A549 (cell line): ENCODE results near the gene PLTP. TPM values are rescaled to one million over a fixed set of nuclear protein-coding genes. Genes with fewer than 3 reads are reported as not detected.

Experiments
- ATOH8 ChIP-seq: fragments of 250-450 bp; sonication (Bioruptor Pico); IDR thresholded peaks from 2 replicates; pipeline ENCODE4 v1.5.0; 2020; ENCODE audit warnings: low read depth, mild to moderate bottlenecking, moderate library complexity
- BHLHE40 ChIP-seq: IDR thresholded peaks from 2 replicates; pipeline ENCODE4 v1.6.1; 2012; ENCODE audit warnings: low read depth, low read length, inconsistent platforms
- CBX2 ChIP-seq: fragments of 200-600 bp; sonication (generic); IDR thresholded peaks from 2 replicates; pipeline ENCODE4 v1.6.1; 2016; ENCODE audit warnings: low read depth, mild to moderate bottlenecking, borderline replicate concordance
- CBX8 ChIP-seq: fragments of 200-600 bp; sonication (generic); IDR thresholded peaks from 2 replicates; pipeline ENCODE4 v1.6.1; 2016
- CEBPB ChIP-seq, 2 experiments: fragments of >200 bp in 1 of 2; sonication (Bioruptor Twin) in 1 of 2; formaldehyde crosslinking in 1 of 2; IDR thresholded peaks; 2 replicates each; pipeline ENCODE4 v1.6.1; 2012 to 2016
- EP300 ChIP-seq, 2 experiments: fragments of >200 bp; sonication (Bioruptor Twin); formaldehyde crosslinking; IDR thresholded peaks; 2 replicates in 1 of 2; 3 replicates in 1 of 2; pipeline ENCODE4 v1.6.1; 2016 to 2017
- ESRRA ChIP-seq: fragments of 150-350 bp; IDR thresholded peaks from 2 replicates; pipeline ENCODE4 v1.6.1; 2014; ENCODE audit warnings: mild to moderate bottlenecking, low read length, borderline replicate concordance
- FOSB ChIP-seq: fragments of 250-450 bp; sonication (Bioruptor Pico); IDR thresholded peaks from 2 replicates; pipeline ENCODE4 v1.5.0; 2020; ENCODE audit warnings: mild to moderate bottlenecking, moderate library complexity
- FOSL2 ChIP-seq, 2 experiments: fragments of 450-650 bp in 1 of 2; fragments of >200 bp in 1 of 2; sonication (Bioruptor Twin) in 1 of 2; formaldehyde crosslinking; IDR thresholded peaks; 2 replicates each; pipeline versions ENCODE4 v1.5.0 to v1.6.1; 2016 to 2020; ENCODE audit warnings: mild to moderate bottlenecking in 1 of 2, moderate library complexity in 1 of 2
- FOXS1 ChIP-seq: fragments of 250-450 bp; sonication (Bioruptor Pico); IDR thresholded peaks from 2 replicates; pipeline ENCODE4 v1.5.0; 2020; ENCODE audit warnings: mild to moderate bottlenecking, moderate library complexity
- GATA3 ChIP-seq: IDR thresholded peaks from 2 replicates; pipeline ENCODE4 v1.6.1; 2012; ENCODE audit warnings: borderline replicate concordance
- HDAC2 ChIP-seq: fragments of 200-600 bp; sonication (generic); IDR thresholded peaks from 2 replicates; pipeline ENCODE4 v1.6.1; 2016
- HEYL ChIP-seq: fragments of 250-450 bp; sonication (Bioruptor Pico); IDR thresholded peaks from 2 replicates; pipeline ENCODE4 v1.8.0; 2021; ENCODE audit warnings: mild to moderate bottlenecking, moderate library complexity
- HMGXB4 ChIP-seq: fragments of 250-450 bp; sonication (Bioruptor Pico); IDR thresholded peaks from 2 replicates; pipeline ENCODE4 v1.5.0; 2021; ENCODE audit warnings: mild to moderate bottlenecking, moderate library complexity, borderline replicate concordance
- HOXB13 ChIP-seq: fragments of 250-450 bp; sonication (Bioruptor Pico); IDR thresholded peaks from 2 replicates; pipeline ENCODE4 v1.5.0; 2020; ENCODE audit warnings: low read depth, mild to moderate bottlenecking, moderate library complexity
- KDM1A ChIP-seq: fragments of 200-600 bp; sonication (generic); IDR thresholded peaks from 2 replicates; pipeline ENCODE4 v1.6.1; 2016; ENCODE audit warnings: low read depth, mild to moderate bottlenecking
- KDM5A ChIP-seq: fragments of 200-600 bp; sonication (generic); IDR thresholded peaks from 2 replicates; pipeline ENCODE4 v1.6.1; 2016; ENCODE audit warnings: antibody characterized with exemption, mild to moderate bottlenecking
- MAFK ChIP-seq: fragments of 450-650 bp; IDR thresholded peaks from 2 replicates; pipeline ENCODE4 v1.6.1; 2014; ENCODE audit not compliant: partially characterized antibody
- MAZ ChIP-seq: fragments of 150-350 bp; IDR thresholded peaks from 2 replicates; pipeline ENCODE4 v1.6.1; 2014; ENCODE audit warnings: antibody characterized with exemption, low read depth, low read length, borderline replicate concordance
- MYC ChIP-seq: IDR thresholded peaks from 2 replicates; pipeline ENCODE4 v1.6.1; 2012; ENCODE audit warnings: mild to moderate bottlenecking, inconsistent platforms, low read length, improper control_type of control experiment, borderline replicate concordance
- NFE2L2 ChIP-seq: fragments of 150-350 bp; conservative IDR thresholded peaks from 2 replicates; pipeline ENCODE4 v1.6.1; 2014; ENCODE audit warnings: low read length
- NPAS2 ChIP-seq: fragments of 250-450 bp; sonication (Bioruptor Pico); IDR thresholded peaks from 2 replicates; pipeline ENCODE4 v1.8.0; 2022; ENCODE audit warnings: mild to moderate bottlenecking, moderate library complexity, borderline replicate concordance
- PBX3 ChIP-seq: IDR thresholded peaks from 2 replicates; pipeline ENCODE4 v1.6.1; 2012
- PHF8 ChIP-seq: fragments of 200-600 bp; sonication (generic); IDR thresholded peaks from 2 replicates; pipeline ENCODE4 v1.6.1; 2016; ENCODE audit warnings: low read depth, mild to moderate bottlenecking, antibody characterized with exemption, moderate library complexity, borderline replicate concordance
- RARB ChIP-seq: fragments of 250-450 bp; sonication (Bioruptor Pico); IDR thresholded peaks from 2 replicates; pipeline ENCODE4 v1.8.0; 2021; ENCODE audit warnings: mild to moderate bottlenecking, moderate library complexity
- RCOR1 ChIP-seq: fragments of 150-350 bp; IDR thresholded peaks from 2 replicates; pipeline ENCODE4 v1.6.1; 2014; ENCODE audit warnings: antibody characterized with exemption, low read length, low read depth
- RNF2 ChIP-seq: fragments of 200-600 bp; sonication (generic); IDR thresholded peaks from 2 replicates; pipeline ENCODE4 v1.6.1; 2016; ENCODE audit warnings: low read depth, mild to moderate bottlenecking, antibody characterized with exemption, moderate library complexity, borderline replicate concordance
- SMC3 ChIP-seq: fragments of >200 bp; sonication (Bioruptor Twin); formaldehyde crosslinking; IDR thresholded peaks from 3 replicates; pipeline ENCODE4 v1.6.1; 2018; ENCODE audit warnings: inconsistent platforms
- TP53 ChIP-seq: fragments of 250-450 bp; sonication (Bioruptor Pico); IDR thresholded peaks from 2 replicates; pipeline ENCODE4 v1.5.0; 2021; ENCODE audit warnings: mild to moderate bottlenecking, moderate library complexity
- USF2 ChIP-seq: fragments of 450-650 bp; IDR thresholded peaks from 2 replicates; pipeline ENCODE4 v1.6.1; 2014; ENCODE audit warnings: antibody characterized with exemption
- ZC3H11A ChIP-seq: fragments of 450-650 bp; IDR thresholded peaks from 2 replicates; pipeline ENCODE4 v1.6.1; 2014; ENCODE audit warnings: antibody characterized with exemption, mild to moderate bottlenecking
- ZFP36 ChIP-seq: fragments of 450-650 bp; IDR thresholded peaks from 2 replicates; pipeline ENCODE4 v1.6.1; 2014; ENCODE audit warnings: borderline replicate concordance; ENCODE audit not compliant: partially characterized antibody
- ZSCAN20 ChIP-seq: fragments of 250-450 bp; sonication (Bioruptor Pico); IDR thresholded peaks from 2 replicates; pipeline ENCODE4 v1.8.0; 2022; ENCODE audit warnings: mild to moderate bottlenecking, moderate library complexity
- polyA plus RNA-seq, 4 experiments: library from polyadenylated mRNA; depleted of rRNA in 3 of 4; stranded (reverse); fragments of >200 nt; fragmentation: RNase III in 1 of 4; extraction: RNeasy Plus Mini Kit Qiagen cat#74134 plus additional on column Dnase treatment in 1 of 4; gene quantifications; 2 replicates in 3 of 4; 3 replicates in 1 of 4; pipeline ENCODE4 v1.2.3, GENCODE V29; 2011 to 2017
- TF ChIP-seq, protein P1 (sequence below): IDR thresholded peaks from 2 replicates; pipeline ENCODE4 v1.6.1; 2012; ENCODE audit warnings: low read depth, borderline replicate concordance

PLTP gene
- polyA plus RNA-seq, 2 of the 4 experiments (the other 2 are of a cell fraction): 1.6 to 2.7 TPM

DNA sequence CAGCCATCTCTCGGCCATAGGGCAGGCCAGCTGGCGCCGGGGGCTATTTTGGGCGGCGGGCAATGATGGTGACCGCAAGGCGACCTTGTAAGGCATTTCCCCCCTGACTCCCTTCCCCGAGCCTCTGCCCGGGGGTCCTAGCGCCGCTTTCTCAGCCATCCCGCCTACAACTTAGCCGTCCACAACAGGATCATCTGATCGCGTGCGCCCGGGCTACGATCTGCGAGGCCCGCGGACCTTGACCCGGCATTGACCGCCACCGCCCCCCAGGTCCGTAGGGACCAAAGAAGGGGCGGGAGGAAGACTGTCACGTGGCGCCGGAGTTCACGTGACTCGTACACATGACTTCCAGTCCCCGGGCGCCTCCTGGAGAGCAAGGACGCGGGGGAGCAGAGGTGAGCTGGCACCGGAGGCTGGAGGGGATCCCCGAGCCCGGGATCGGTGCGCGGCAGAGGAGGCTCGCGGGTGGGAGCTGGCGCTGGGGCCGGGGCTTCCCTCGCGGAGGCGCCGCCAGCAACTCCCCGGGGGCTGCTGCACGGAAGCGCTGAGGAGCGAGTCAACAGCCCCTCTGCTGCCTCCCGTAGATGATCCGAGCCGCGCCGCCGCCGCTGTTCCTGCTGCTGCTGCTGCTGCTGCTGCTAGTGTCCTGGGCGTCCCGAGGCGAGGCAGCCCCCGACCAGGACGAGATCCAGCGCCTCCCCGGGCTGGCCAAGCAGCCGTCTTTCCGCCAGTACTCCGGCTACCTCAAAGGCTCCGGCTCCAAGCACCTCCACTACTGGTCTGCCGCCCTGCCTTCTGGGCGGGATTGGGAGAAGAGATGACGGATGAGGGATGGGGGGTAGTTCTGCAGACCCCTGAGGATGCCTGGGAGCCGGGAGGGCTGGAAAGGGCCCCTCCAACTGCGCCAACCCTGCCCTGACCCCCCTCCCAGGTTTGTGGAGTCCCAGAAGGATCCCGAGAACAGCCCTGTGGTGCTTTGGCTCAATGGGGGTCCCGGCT is 20.7 kb downstream of the PLTP start, which contains the start of the genes CTSA and NEURL2 (continued):
- no peak for TF ChIP-seq HMGXB4 (CRISPR knock-in tag)
- TF ChIP-seq HOXB13 (CRISPR knock-in tag): no peak
- TF ChIP-seq HDAC2: peak; percentile 82; the same call in 1 of the 2 replicates
- no peak for TF ChIP-seq TP53
- no peak for TF ChIP-seq RNF2
- peak; percentile 62; the same call in 1 of the 2 replicates for TF ChIP-seq PHF8
- no peak for TF ChIP-seq FOSB (CRISPR knock-in tag)
- peak; percentile 89 for TF ChIP-seq NPAS2 (CRISPR knock-in tag)
- no peak for TF ChIP-seq ZFP36
- TF ChIP-seq FOXS1: no peak
- no peak for TF ChIP-seq CEBPB (IDR thresholded peaks at IDR 0.05)
- no peak for TF ChIP-seq RCOR1
- peak; percentile 75 for TF ChIP-seq ESRRA
- TF ChIP-seq CBX2: no peak
- no peak for TF ChIP-seq GATA3
- no peak for TF ChIP-seq CBX8
- no peak for TF ChIP-seq HEYL (CRISPR knock-in tag)
- TF ChIP-seq ZC3H11A: no peak
- no peak for TF ChIP-seq EP300 (IDR thresholded peaks at IDR 0.05)
- peak; percentile 42; the same call in 1 of the 2 replicates for TF ChIP-seq BHLHE40
- no peak for TF ChIP-seq KDM1A
- TF ChIP-seq NFE2L2: no peak
- no peak for TF ChIP-seq ATOH8 (CRISPR knock-in tag)
- TF ChIP-seq SMC3: peak; percentile 13; the same call in 1 of the 3 replicates
- TF ChIP-seq ZSCAN20 (CRISPR knock-in tag): no peak
- 0 out of 2 replicates have a peak, but pooled peaks have one; percentile 57 for TF ChIP-seq PBX3
- no peak for TF ChIP-seq FOSL2 (IDR thresholded peaks at IDR 0.05)
- TF ChIP-seq FOSL2 (CRISPR knock-in tag; IDR thresholded peaks at IDR 0.05): 0 out of 2 replicates have a peak, but pooled peaks have one; percentile 9
- TF ChIP-seq, protein P1, sequence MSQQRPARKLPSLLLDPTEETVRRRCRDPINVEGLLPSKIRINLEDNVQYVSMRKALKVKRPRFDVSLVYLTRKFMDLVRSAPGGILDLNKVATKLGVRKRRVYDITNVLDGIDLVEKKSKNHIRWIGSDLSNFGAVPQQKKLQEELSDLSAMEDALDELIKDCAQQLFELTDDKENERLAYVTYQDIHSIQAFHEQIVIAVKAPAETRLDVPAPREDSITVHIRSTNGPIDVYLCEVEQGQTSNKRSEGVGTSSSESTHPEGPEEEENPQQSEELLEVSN: peak; percentile 87
- peak; percentile 98 for TF ChIP-seq KDM5A
- no peak for TF ChIP-seq MAZ
- TF ChIP-seq MAFK: no peak
- no peak for TF ChIP-seq MYC
- peak; percentile 92; the same call in 1 of the 2 replicates for TF ChIP-seq RARB (CRISPR knock-in tag)
- TF ChIP-seq USF2: peak; percentile 99
